DND-41 (cell line): ENCODE measurements around the gene MAG.

Experiments
- ATAC-seq: fragments of 200-7000 bp; cut with Tn5 transposase; 3 replicates; pipeline ENCODE4 v1.9.1; 2021; ENCODE audit warnings: low read depth; ENCODE audit not compliant: insufficient read depth
- DNase-seq: peaks from one replicate; pipeline ENCODE4 v3.0.0-alpha.2; 2020
- H2AFZ ChIP-seq: 2 replicates; pipeline ENCODE4 v1.6.0; 2012; ENCODE audit warnings: low read depth, low read length
- H3K27ac ChIP-seq: 2 replicates; pipeline ENCODE4 v1.5.1; 2012; ENCODE audit warnings: low read length, inconsistent platforms
- H3K27me3 ChIP-seq: fragments of 200-600 bp; sonication (generic); 2 replicates; pipeline ENCODE4 v1.6.0; 2012; ENCODE audit warnings: low read length, mild to moderate bottlenecking, inconsistent platforms; ENCODE audit not compliant: insufficient read depth, poor library complexity
- H3K36me3 ChIP-seq: 2 replicates; pipeline ENCODE4 v1.5.1; 2012; ENCODE audit warnings: low read length, inconsistent platforms; ENCODE audit not compliant: insufficient read depth
- H3K4me1 ChIP-seq: 2 replicates; pipeline ENCODE4 v1.5.1; 2012; ENCODE audit warnings: mild to moderate bottlenecking, low read length; ENCODE audit not compliant: insufficient read depth
- H3K4me2 ChIP-seq: 2 replicates; pipeline ENCODE4 v1.6.0; 2012; ENCODE audit warnings: mild to moderate bottlenecking, moderate library complexity, low read length, inconsistent platforms; ENCODE audit not compliant: insufficient read depth
- H3K4me3 ChIP-seq, 2 experiments: fragments of 200-600 bp in 1 of 2; shearing (Covaris generic) in 1 of 2; 2 replicates each; pipeline ENCODE4 v1.5.1; 2012 to 2016; ENCODE audit warnings: inconsistent platforms in 2 of 2, low read length in 2 of 2, mild to moderate bottlenecking in 2 of 2, low read depth in 1 of 2, moderate library complexity in 1 of 2
- H3K79me2 ChIP-seq: 2 replicates; pipeline ENCODE4 v1.6.0; 2012; ENCODE audit warnings: low read length, inconsistent platforms; ENCODE audit not compliant: insufficient read depth
- H3K9ac ChIP-seq: 2 replicates; pipeline ENCODE4 v1.6.0; 2012; ENCODE audit warnings: low read depth, mild to moderate bottlenecking, inconsistent platforms, low read length, moderate library complexity
- H3K9me3 ChIP-seq: 2 replicates; pipeline ENCODE4 v1.5.1; 2012; ENCODE audit warnings: low read length, moderate library complexity, mild to moderate bottlenecking, inconsistent platforms; ENCODE audit not compliant: insufficient read depth, severe bottlenecking
- H4K20me1 ChIP-seq: 2 replicates; pipeline ENCODE4 v1.6.0; 2012; ENCODE audit warnings: low read length; ENCODE audit not compliant: insufficient read depth
- EZH2 ChIP-seq: IDR thresholded peaks from 3 replicates; pipeline ENCODE4 v1.6.1; 2012; ENCODE audit warnings: borderline replicate concordance, low read depth, mild to moderate bottlenecking, moderate library complexity, low read length, inconsistent platforms; ENCODE audit not compliant: severe bottlenecking
- TF ChIP-seq, protein P1 (sequence below): IDR thresholded peaks from 2 replicates; pipeline ENCODE4 v1.5.1; 2012; ENCODE audit warnings: borderline replicate concordance, low read length, moderate library complexity, mild to moderate bottlenecking; ENCODE audit not compliant: poor library complexity, severe bottlenecking; ENCODE audit errors: extremely low read depth

The MAG gene

DNA sequence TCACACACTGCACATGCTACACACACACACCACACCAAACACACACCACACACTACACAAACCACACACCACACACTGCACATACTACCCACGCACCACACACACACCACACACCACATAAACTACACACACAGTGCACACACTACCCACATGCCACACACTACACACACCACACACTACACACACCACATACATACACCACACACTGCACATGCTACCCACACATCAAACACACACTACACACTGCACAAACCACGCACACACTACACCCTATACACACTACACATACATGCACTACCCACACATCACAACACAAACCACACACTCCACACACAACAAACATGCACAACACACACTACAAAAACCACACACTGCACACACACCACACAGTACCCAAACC, 6.0 kb downstream of the MAG start:
- DNase-seq (no peak), ATAC-seq (no peak)
- H3K36me3 ChIP-seq, result no peaks in the 10 kb centered on the region
- TF ChIP-seq EZH2, result no peak
- no peak overlapping the region for H3K27ac ChIP-seq
- no peaks in the 10 kb centered on the region for H3K4me1 ChIP-seq
- peaks cover 19% of the 10 kb centered on the region for H4K20me1 ChIP-seq
- H3K79me2 ChIP-seq, result no peaks in the 10 kb centered on the region
- H3K4me2 ChIP-seq, result no peak overlapping the region
- H3K9ac ChIP-seq, result no peak overlapping the region
- H3K4me3 ChIP-seq, result no peak overlapping the region
- no peaks in the 10 kb centered on the region for H3K27me3 ChIP-seq
- H3K9me3 ChIP-seq, result no peaks in the 10 kb centered on the region
- no peak overlapping the region for H2AFZ ChIP-seq

DNA sequence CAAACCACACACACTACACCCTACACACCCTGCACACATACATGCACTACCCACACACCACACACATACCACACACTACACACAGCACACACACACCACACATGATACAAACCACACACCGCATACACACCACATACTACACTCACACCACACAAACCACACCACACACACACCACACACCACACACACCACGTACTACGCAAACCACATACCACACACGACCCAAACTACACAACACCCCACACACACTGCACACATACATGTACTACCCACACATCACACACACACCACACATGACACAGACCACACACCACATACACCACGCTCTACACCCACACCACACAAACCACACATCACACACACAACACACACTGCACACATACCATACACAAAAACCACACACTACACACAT, 6.6 kb downstream of the MAG start:
- Histone ChIP-seq H2AFZ (no peak overlapping the region), H3K27me3 (no peaks in the 10 kb centered on the region), H3K4me1 (no peaks in the 10 kb centered on the region), H4K20me1 (peaks cover 19% of the 10 kb centered on the region), H3K79me2 (no peaks in the 10 kb centered on the region), H3K9me3 (no peaks in the 10 kb centered on the region), H3K4me2 (no peak overlapping the region), H3K9ac (no peak overlapping the region), H3K4me3 (no peak overlapping the region), H3K36me3 (no peaks in the 10 kb centered on the region), H3K27ac (no peak overlapping the region)
- no peak for ATAC-seq
- DNase-seq, result no peak
- TF ChIP-seq EZH2, result no peak
- TF ChIP-seq, protein P1, sequence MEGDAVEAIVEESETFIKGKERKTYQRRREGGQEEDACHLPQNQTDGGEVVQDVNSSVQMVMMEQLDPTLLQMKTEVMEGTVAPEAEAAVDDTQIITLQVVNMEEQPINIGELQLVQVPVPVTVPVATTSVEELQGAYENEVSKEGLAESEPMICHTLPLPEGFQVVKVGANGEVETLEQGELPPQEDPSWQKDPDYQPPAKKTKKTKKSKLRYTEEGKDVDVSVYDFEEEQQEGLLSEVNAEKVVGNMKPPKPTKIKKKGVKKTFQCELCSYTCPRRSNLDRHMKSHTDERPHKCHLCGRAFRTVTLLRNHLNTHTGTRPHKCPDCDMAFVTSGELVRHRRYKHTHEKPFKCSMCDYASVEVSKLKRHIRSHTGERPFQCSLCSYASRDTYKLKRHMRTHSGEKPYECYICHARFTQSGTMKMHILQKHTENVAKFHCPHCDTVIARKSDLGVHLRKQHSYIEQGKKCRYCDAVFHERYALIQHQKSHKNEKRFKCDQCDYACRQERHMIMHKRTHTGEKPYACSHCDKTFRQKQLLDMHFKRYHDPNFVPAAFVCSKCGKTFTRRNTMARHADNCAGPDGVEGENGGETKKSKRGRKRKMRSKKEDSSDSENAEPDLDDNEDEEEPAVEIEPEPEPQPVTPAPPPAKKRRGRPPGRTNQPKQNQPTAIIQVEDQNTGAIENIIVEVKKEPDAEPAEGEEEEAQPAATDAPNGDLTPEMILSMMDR, result no peak

DNA sequence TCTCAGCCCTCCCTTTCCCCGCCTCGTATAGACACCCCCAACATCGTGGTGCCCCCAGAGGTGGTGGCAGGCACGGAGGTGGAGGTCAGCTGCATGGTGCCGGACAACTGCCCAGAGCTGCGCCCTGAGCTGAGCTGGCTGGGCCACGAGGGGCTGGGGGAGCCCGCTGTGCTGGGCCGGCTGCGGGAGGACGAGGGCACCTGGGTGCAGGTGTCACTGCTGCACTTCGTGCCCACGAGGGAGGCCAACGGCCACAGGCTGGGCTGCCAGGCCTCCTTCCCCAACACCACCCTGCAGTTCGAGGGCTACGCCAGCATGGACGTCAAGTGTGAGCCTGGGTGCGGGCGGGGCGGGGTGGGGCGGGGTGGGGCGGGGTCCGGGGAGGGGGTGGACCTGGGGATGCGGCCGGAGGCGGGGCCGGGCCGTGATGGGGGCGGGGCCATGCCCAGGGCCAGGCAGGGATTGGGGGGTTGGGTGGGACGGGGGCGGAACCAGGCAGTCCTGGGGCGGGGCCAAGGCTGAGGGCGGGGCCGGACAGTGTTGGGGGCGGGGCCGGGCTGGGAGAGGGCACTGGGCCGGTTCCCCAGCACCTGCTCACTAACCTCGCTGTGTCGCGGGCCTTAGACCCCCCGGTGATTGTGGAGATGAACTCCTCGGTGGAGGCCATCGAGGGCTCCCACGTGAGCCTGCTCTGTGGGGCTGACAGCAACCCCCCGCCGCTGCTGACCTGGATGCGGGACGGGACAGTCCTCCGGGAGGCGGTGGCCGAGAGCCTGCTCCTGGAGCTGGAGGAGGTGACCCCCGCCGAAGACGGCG, 7.8 kb downstream of the MAG start:
- no peak overlapping the region for H3K4me2 ChIP-seq
- peaks cover 17% of the 10 kb centered on the region for H4K20me1 ChIP-seq
- no peaks in the 10 kb centered on the region for H3K27me3 ChIP-seq
- H3K9me3 ChIP-seq, result no peaks in the 10 kb centered on the region
- no peak overlapping the region for H3K4me3 ChIP-seq
- no peak for ATAC-seq
- no peaks in the 10 kb centered on the region for H3K36me3 ChIP-seq
- H3K79me2 ChIP-seq, result no peaks in the 10 kb centered on the region
- H3K4me1 ChIP-seq, result no peaks in the 10 kb centered on the region
- H3K27ac ChIP-seq, result no peak overlapping the region
- TF ChIP-seq EZH2, result no peak
- TF ChIP-seq, protein P1, result no peak
- no peak overlapping the region for H2AFZ ChIP-seq
- no peak overlapping the region for H3K9ac ChIP-seq
- no peak for DNase-seq

DNA sequence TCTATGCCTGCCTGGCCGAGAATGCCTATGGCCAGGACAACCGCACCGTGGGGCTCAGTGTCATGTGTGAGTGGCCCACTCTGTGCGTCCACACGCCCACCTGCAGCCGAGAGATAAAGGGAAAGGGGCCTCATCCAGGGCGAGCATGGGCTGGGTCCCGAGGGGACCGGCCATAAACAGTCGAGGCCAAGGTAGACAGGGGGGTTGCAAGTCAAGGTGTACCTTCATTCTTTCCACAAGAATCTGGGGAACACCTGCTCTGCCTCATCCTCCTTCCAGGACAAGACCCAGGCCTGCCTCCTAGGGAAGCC, 8.3 kb downstream of the MAG start:
- Histone ChIP-seq H3K4me3 (no peak overlapping the region), H3K27ac (no peak overlapping the region), H4K20me1 (peaks cover 17% of the 10 kb centered on the region), H3K9ac (no peak overlapping the region), H3K4me1 (no peaks in the 10 kb centered on the region), H2AFZ (no peak overlapping the region), H3K36me3 (no peaks in the 10 kb centered on the region), H3K27me3 (no peaks in the 10 kb centered on the region), H3K9me3 (no peaks in the 10 kb centered on the region), H3K4me2 (no peak overlapping the region), H3K79me2 (no peaks in the 10 kb centered on the region)
- no peak for TF ChIP-seq EZH2
- TF ChIP-seq, protein P1, result no peak
- no peak for DNase-seq
- ATAC-seq, result no peak
